T-cell (primary cell): ENCODE measurements around the gene ARAP3. TPM values are rescaled to one million over a fixed set of nuclear protein-coding genes. Genes with fewer than 3 reads are reported as not detected.
"Not testable (repeated sequence)": the region's sequence is repeated elsewhere in the genome, so short reads cannot be mapped to it uniquely, and the experiment has no call there.

ENCODE experiments used
- ATAC-seq, 4 experiments: fragments of 200-7000 bp in 3 of 4; fragments of 150-1000 bp in 1 of 4; cut with Tn5 transposase; replicated peaks in 1 of 4; 1 replicate in 3 of 4; 2 replicates in 1 of 4; pipeline ENCODE4 v1.10.0; 2021; ENCODE audit warnings: moderate library complexity in 3 of 4, mild to moderate bottlenecking in 2 of 4, moderate number of reproducible peaks in 1 of 4
- CTCF ChIA-PET, 2 donors: fragments of 300-600 bp; sonication (Branson Sonifier 250); formaldehyde crosslinking; loops; one replicate each; lab custom pipeline; 2022; ENCODE audit warnings: antibody characterized with exemption in 2 of 2; lab: Charles Lee
- POLR2A ChIA-PET, 2 donors: fragments of 300-600 bp; sonication (Branson Sonifier 250); formaldehyde crosslinking; loops; one replicate each; lab custom pipeline; 2022; ENCODE audit warnings: antibody characterized with exemption in 2 of 2; lab: Charles Lee
- DNase-seq, 35 experiments: peaks; one replicate each; pipeline versions ENCODE4 v3.0.0 to v3.0.0-alpha.2; 2013 to 2023
- H3K27ac ChIP-seq: one replicate; pipeline ENCODE4 v1.5.1; 2013; ENCODE audit warnings: low read length
- H3K27me3 ChIP-seq, 2 experiments: replicated peaks in 1 of 2; 1 replicate in 1 of 2; 2 replicates in 1 of 2; pipeline versions ENCODE4 v1.6.1 to v1.7.0; 2013; ENCODE audit warnings: low read length in 1 of 2, mixed read lengths in 1 of 2; ENCODE audit not compliant: control insufficient read depth in 2 of 2, insufficient read depth in 2 of 2; ENCODE audit errors: extremely low read depth in 1 of 2
- H3K36me3 ChIP-seq, 2 donors: 1 replicate in 1 of 2; 2 replicates in 1 of 2; pipeline versions ENCODE4 v1.6.1 to v1.7.0; 2013; ENCODE audit warnings: low read length in 1 of 2; ENCODE audit not compliant: control insufficient read depth in 2 of 2, insufficient read depth in 1 of 2; ENCODE audit errors: extremely low read depth in 1 of 2
- H3K4me1 ChIP-seq, 2 experiments: 1 replicate in 1 of 2; 2 replicates in 1 of 2; pipeline versions ENCODE4 v1.6.1 to v1.7.0; 2013; ENCODE audit warnings: low read length in 2 of 2, mixed read lengths in 1 of 2; ENCODE audit not compliant: insufficient read depth in 2 of 2, control insufficient read depth in 1 of 2; ENCODE audit errors: extremely low read depth in 1 of 2
- H3K4me3 ChIP-seq, 2 donors: 1 replicate in 1 of 2; 2 replicates in 1 of 2; pipeline versions ENCODE4 v1.5.1 to v1.7.0; 2013; ENCODE audit warnings: mild to moderate bottlenecking in 2 of 2, low read length in 1 of 2, moderate library complexity in 1 of 2; ENCODE audit not compliant: control insufficient read depth in 1 of 2; ENCODE audit errors: extremely low read depth in 1 of 2
- H3K9me3 ChIP-seq: 2 replicates; pipeline ENCODE4 v1.7.0; 2013
- H3K27ac Mint-ChIP-seq, 2 donors: one replicate each; pipeline ENCODE4 v1.8.0; 2020 to 2021; ENCODE audit warnings: mild to moderate bottlenecking in 2 of 2, mixed read lengths in 2 of 2
- H3K27me3 Mint-ChIP-seq, 2 donors: one replicate each; pipeline ENCODE4 v1.8.0; 2021 to 2022; ENCODE audit warnings: mixed read lengths in 2 of 2
- H3K36me3 Mint-ChIP-seq: one replicate; pipeline ENCODE4 v1.8.0; 2021; ENCODE audit warnings: mixed read lengths
- H3K4me1 Mint-ChIP-seq, 3 donors: one replicate each; pipeline ENCODE4 v1.8.0; 2020 to 2022; ENCODE audit warnings: mixed read lengths in 3 of 3, mild to moderate bottlenecking in 1 of 3
- H3K4me3 Mint-ChIP-seq, 3 donors: one replicate each; pipeline ENCODE4 v1.8.0; 2020 to 2022; ENCODE audit warnings: mild to moderate bottlenecking in 3 of 3, mixed read lengths in 3 of 3, moderate library complexity in 3 of 3
- H3K9me3 Mint-ChIP-seq, 3 donors: one replicate each; pipeline ENCODE4 v1.8.0; 2020 to 2022; ENCODE audit warnings: mixed read lengths in 3 of 3
- WGBS: methylation state at CpG from one replicate; pipeline ENCODE4 v1.1.5; 2013; ENCODE audit warnings: missing lambda C conversion rate; ENCODE audit not compliant: insufficient coverage; 5-methylcytosine and 5-hydroxymethylcytosine counted together
- total RNA-seq, 35 experiments: library from RNA in 6 of 35; stranded (reverse) in 6 of 35; fragments of 120-200 nt in 1 of 35; gene quantifications; one replicate each; pipeline versions ENCODE4 v1.2.1 to v1.2.4 and lab custom pipeline; 2013 to 2026

Gene ARAP3, protein sequence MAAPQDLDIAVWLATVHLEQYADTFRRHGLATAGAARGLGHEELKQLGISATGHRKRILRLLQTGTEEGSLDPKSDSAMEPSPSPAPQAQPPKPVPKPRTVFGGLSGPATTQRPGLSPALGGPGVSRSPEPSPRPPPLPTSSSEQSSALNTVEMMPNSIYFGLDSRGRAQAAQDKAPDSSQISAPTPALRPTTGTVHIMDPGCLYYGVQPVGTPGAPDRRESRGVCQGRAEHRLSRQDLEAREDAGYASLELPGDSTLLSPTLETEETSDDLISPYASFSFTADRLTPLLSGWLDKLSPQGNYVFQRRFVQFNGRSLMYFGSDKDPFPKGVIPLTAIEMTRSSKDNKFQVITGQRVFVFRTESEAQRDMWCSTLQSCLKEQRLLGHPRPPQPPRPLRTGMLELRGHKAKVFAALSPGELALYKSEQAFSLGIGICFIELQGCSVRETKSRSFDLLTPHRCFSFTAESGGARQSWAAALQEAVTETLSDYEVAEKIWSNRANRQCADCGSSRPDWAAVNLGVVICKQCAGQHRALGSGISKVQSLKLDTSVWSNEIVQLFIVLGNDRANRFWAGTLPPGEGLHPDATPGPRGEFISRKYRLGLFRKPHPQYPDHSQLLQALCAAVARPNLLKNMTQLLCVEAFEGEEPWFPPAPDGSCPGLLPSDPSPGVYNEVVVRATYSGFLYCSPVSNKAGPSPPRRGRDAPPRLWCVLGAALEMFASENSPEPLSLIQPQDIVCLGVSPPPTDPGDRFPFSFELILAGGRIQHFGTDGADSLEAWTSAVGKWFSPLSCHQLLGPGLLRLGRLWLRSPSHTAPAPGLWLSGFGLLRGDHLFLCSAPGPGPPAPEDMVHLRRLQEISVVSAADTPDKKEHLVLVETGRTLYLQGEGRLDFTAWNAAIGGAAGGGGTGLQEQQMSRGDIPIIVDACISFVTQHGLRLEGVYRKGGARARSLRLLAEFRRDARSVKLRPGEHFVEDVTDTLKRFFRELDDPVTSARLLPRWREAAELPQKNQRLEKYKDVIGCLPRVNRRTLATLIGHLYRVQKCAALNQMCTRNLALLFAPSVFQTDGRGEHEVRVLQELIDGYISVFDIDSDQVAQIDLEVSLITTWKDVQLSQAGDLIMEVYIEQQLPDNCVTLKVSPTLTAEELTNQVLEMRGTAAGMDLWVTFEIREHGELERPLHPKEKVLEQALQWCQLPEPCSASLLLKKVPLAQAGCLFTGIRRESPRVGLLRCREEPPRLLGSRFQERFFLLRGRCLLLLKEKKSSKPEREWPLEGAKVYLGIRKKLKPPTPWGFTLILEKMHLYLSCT (N-terminal part only)
- total RNA-seq (10 to 100 TPM in 3 of 5 donors, 1 to 10 TPM in 2; 1.2 to 25.6 (median 20.5) TPM), total RNA-seq (lab: John Stamatoyannopoulos, UW) (3.0 to 60.0 (median 6.0) reads per million in 29 experiments)
- 1.7 TPM for total RNA-seq (2013)

- ChIA-PET POLR2A (no interaction called here), CTCF (interaction anchor here (0.6 to 3.2 kb wide), 5 partner anchors 8 to 279 kb away, joined by 5 to 16 read pairs (median 6); no protein-coding TSS in a partner anchor)
These were observed at the start of gene ARAP3 for GRCh38 chr5:141681695-141682641. Gene ARAP3 (minus strand): TSS chr5:141682230. CDS start chr5:141680486, 1,744 bp downstream.

GRCh38 chr5:141729387-141730006 is 47.5 kb upstream of the ARAP3 start:
- Mint-ChIP-seq H3K4me1 (no peaks in the 10 kb centered on the region), H3K36me3 (no peaks in the 10 kb centered on the region), H3K9me3 (no peaks in the 10 kb centered on the region), H3K4me3 (no peak overlapping the region), H3K27ac (no peak overlapping the region), H3K27me3 (peaks cover 12 to 13% of the 10 kb centered on the region in 2 donors)
- H3K36me3 ChIP-seq: no peaks in the 10 kb centered on the region
- ChIA-PET POLR2A (no interaction called here), CTCF (no interaction called here)
- 63% methylated on average over 3 of the region's 6 CpGs for WGBS
- H3K27me3 ChIP-seq: peaks cover 0 to 15% of the 10 kb centered on the region in 2 experiments
- no peaks in the 10 kb centered on the region for H3K9me3 ChIP-seq
- no peak for ATAC-seq
- DNase-seq: no peak
- no peak overlapping the region for H3K4me3 ChIP-seq
- H3K27ac ChIP-seq: no peak overlapping the region
- H3K4me1 ChIP-seq: no peaks in the 10 kb centered on the region

More at GRCh38 chr5:141681695-141682641, at the start of gene ARAP3:
- H3K36me3 Mint-ChIP-seq: no peaks in the 10 kb centered on the region
- H3K27ac Mint-ChIP-seq: peak within 1 kb of the TSS; percentile 75 to 89
- 12% methylated on average over 60 of the region's 77 CpGs for WGBS
- H3K9me3 ChIP-seq: no peaks in the 10 kb centered on the region
- DNase-seq (peak in 21 of 35 experiments; percentile 9 to 58 (median 26)), ATAC-seq (peak; percentile 43 to 67 (median 60))
- H3K27me3 Mint-ChIP-seq: peaks cover 0 to 3% of the 10 kb centered on the region in 2 donors
- H3K27me3 ChIP-seq: peaks cover 0 to under 1% of the 10 kb centered on the region in 2 experiments
- H3K4me1 Mint-ChIP-seq: peaks cover 26 to 36% (median 27%) of the 10 kb centered on the region in 3 donors
- peak within 1 kb of the TSS; percentile 64 to 83 (median 76) for H3K4me3 Mint-ChIP-seq
- H3K36me3 ChIP-seq: no peaks in the 10 kb centered on the region
- H3K4me3 ChIP-seq: peak within 1 kb of the TSS; percentile 53 to 67
- peaks cover 14 to 37% of the 10 kb centered on the region in 2 experiments for H3K4me1 ChIP-seq
- no peaks in the 10 kb centered on the region for H3K9me3 Mint-ChIP-seq
- H3K27ac ChIP-seq: peak within 1 kb of the TSS; percentile 34

DNA sequence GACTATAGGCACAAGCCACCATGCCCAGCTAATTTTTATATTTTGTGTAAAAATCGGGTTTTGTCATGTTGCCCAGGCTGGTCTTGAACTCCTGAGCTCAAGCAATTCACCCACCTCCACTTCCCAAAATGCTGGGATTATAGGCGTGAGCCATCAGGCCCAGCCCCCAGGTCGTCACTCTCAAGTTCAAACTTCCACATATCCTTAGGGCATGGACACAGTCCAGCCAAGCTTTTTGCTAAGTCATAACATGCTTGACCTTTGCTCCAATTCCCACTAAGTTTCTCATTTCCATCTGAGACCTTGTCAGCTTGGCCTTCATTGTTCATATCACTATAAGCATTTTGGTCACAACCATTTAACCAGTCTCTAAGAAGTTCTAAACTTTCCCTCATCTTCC is 43.9 kb upstream of the ARAP3 start:
- ChIA-PET POLR2A (no interaction called here), CTCF (no interaction called here)

GRCh38 chr5:141725174-141725573 is 43.1 kb upstream of the ARAP3 start:
- CTCF ChIA-PET, H3K27ac Mint-ChIP-seq, H3K9me3 ChIP-seq, H3K4me3 ChIP-seq, ATAC-seq, POLR2A ChIA-PET, H3K36me3 ChIP-seq, H3K27me3 Mint-ChIP-seq, H3K4me1 Mint-ChIP-seq, H3K4me1 ChIP-seq, H3K4me3 Mint-ChIP-seq, H3K27ac ChIP-seq, H3K9me3 Mint-ChIP-seq, DNase-seq, H3K36me3 Mint-ChIP-seq: not testable (repeated sequence)
- H3K27me3 ChIP-seq: peaks cover 0 to 11% of the 10 kb centered on the region in 2 experiments
- WGBS: 92% methylated on average over 2 of the region's 5 CpGs

More for the DNA sequence above, 43.9 kb upstream of the ARAP3 start:
- WGBS: 74% methylated on average over 2 of the region's 3 CpGs
- no peak for DNase-seq
- Histone ChIP-seq H3K27me3 (peaks cover 0 to 11% of the 10 kb centered on the region in 2 experiments), H3K27ac (no peak overlapping the region), H3K36me3 (no peaks in the 10 kb centered on the region), H3K4me1 (no peaks in the 10 kb centered on the region), H3K9me3 (no peaks in the 10 kb centered on the region), H3K4me3 (no peak overlapping the region)
- H3K27me3 Mint-ChIP-seq: peaks cover 3 to 4% of the 10 kb centered on the region in 2 donors
- no peaks in the 10 kb centered on the region for H3K9me3 Mint-ChIP-seq
- H3K4me3 Mint-ChIP-seq: no peak overlapping the region
- ATAC-seq: no peak
- H3K4me1 Mint-ChIP-seq: no peaks in the 10 kb centered on the region
- no peaks in the 10 kb centered on the region for H3K36me3 Mint-ChIP-seq
- H3K27ac Mint-ChIP-seq: no peak overlapping the region

DNA sequence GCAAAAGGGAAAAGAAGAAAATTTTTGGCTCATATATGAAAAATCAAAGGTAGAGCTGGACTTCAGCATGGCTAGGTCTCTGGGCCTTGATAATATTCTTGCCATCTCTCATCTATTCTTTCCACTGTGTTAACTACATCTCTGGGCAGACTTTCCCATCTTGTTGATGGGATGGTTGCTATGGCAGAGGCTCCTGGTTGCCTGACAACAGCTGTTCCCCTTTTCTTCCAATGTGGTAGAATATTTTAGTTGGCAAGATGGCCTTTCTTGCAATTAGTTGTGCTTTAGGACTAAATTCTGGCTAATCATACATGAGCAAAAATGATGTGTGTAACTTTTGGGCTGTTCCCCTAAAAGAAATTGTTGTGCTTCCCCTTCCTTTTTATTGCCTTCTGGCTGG is 40.2 kb upstream of the ARAP3 start:
- Histone ChIP-seq H3K27me3 (peaks cover 0 to 8% of the 10 kb centered on the region in 2 experiments), H3K4me1 (no peaks in the 10 kb centered on the region), H3K36me3 (no peaks in the 10 kb centered on the region), H3K27ac (no peak overlapping the region), H3K4me3 (no peak overlapping the region), H3K9me3 (no peaks in the 10 kb centered on the region)
- Mint-ChIP-seq H3K27ac (no peak overlapping the region), H3K4me3 (no peak overlapping the region), H3K27me3 (peaks cover 10 to 13% of the 10 kb centered on the region in 2 donors), H3K9me3 (no peaks in the 10 kb centered on the region), H3K4me1 (no peaks in the 10 kb centered on the region), H3K36me3 (no peaks in the 10 kb centered on the region)
- ChIA-PET POLR2A (no interaction called here), CTCF (no interaction called here)
- no peak for ATAC-seq
- no peak for DNase-seq
